Stomach (tissue), 9 donors: ENCODE results near the gene TMTC2. TPM values are rescaled to one million over a fixed set of nuclear protein-coding genes. Genes with fewer than 3 reads are reported as not detected.

Experiments used
- DNase-seq, 2 donors: peaks; one replicate each; pipeline versions ENCODE4 v3.0.0 to v3.0.0-alpha.2; 2013 to 2019
- H3K27ac ChIP-seq, 5 donors: fragments of 200-600 bp in 4 of 5; sonication (generic) in 4 of 5; one replicate each; pipeline ENCODE4 v1.5.1; 2013 to 2019; ENCODE audit warnings: mild to moderate bottlenecking in 1 of 5, moderate library complexity in 1 of 5
- H3K27me3 ChIP-seq, 3 donors: fragments of 200-600 bp; sonication (generic); one replicate each; pipeline ENCODE4 v1.5.1; 2017 to 2019; ENCODE audit warnings: mixed run types in 1 of 3
- H3K36me3 ChIP-seq, 4 donors: fragments of 200-600 bp; sonication (generic); 1 replicate in 3 of 4; 2 replicates in 1 of 4; pipeline ENCODE4 v1.5.1; 2016 to 2019
- H3K4me1 ChIP-seq, 4 donors: fragments of 200-600 bp; sonication (generic); one replicate each; pipeline ENCODE4 v1.5.1; 2016 to 2019
- H3K4me3 ChIP-seq, 4 donors: fragments of 200-600 bp; sonication (generic) in 3 of 4; one replicate each; pipeline ENCODE4 v1.5.1; 2016 to 2019; ENCODE audit warnings: mild to moderate bottlenecking in 1 of 4
- H3K9me3 ChIP-seq, 4 donors: fragments of 200-600 bp; sonication (generic); one replicate each; pipeline ENCODE4 v1.5.1; 2016 to 2019
- CTCF ChIP-seq, 7 experiments: fragments of 450-650 bp in 4 of 7; fragments of 200-600 bp in 3 of 7; sonication (generic) in 3 of 7; IDR thresholded peaks; one replicate each; pipeline ENCODE4 v1.5.1; 2016 to 2019; ENCODE audit warnings: antibody characterized with exemption in 7 of 7, control low read depth in 2 of 7, mild to moderate bottlenecking in 1 of 7
- EP300 ChIP-seq: sonication (generic); formaldehyde crosslinking; IDR thresholded peaks from one replicate; pipeline ENCODE4 v1.6.1; 2017; ENCODE audit warnings: antibody characterized with exemption
- POLR2A ChIP-seq, 4 donors: fragments of 450-650 bp; IDR thresholded peaks; one replicate each; pipeline ENCODE4 v1.6.1; 2016; ENCODE audit warnings: antibody characterized with exemption in 4 of 4, control low read depth in 2 of 4, mild to moderate bottlenecking in 1 of 4, moderate library complexity in 1 of 4
- POLR2AphosphoS5 ChIP-seq, 3 donors: sonication (generic); formaldehyde crosslinking; IDR thresholded peaks; one replicate each; pipeline ENCODE4 v1.6.1; 2016; ENCODE audit warnings: antibody characterized with exemption in 3 of 3
- WGBS, 5 donors: extraction: QIAGEN DNeasy Blood & Tissue Kit in 3 of 5; methylation state at CpG; one replicate each; pipeline versions ENCODE4 v1.1.5 to v1.1.7; 2013 to 2018; 5-methylcytosine and 5-hydroxymethylcytosine counted together
- intact Hi-C: fragments of 100-400 bp; cut with DNase I; formaldehyde crosslinking; loops from one replicate; pipeline ENCODE4 v1.15.1; 2023; ENCODE audit warnings: low total_unique reads
- polyA plus RNA-seq, 3 donors: library from polyadenylated mRNA; stranded (reverse); fragments of 200-250 nt; gene quantifications; one replicate each; pipeline ENCODE4 v1.2.3, GENCODE V29; 2013
- total RNA-seq, 5 donors: library from RNA; depleted of rRNA; stranded (reverse); fragments of >200 nt; gene quantifications; one replicate each; pipeline versions ENCODE4 v1.1.0 to v1.2.3, GENCODE V29; 2014 to 2016
- donor health status: healthy with polysubstance abuse.
- donor health status: Bipolar disorder and iron deficiency.
- donor health status: healthy.

TMTC2 gene
- total and polyA plus RNA-seq, 8 donors, result 6.1 to 60.0 (median 27.5) TPM

GRCh38 chr12:82893896-82894295, 207.2 kb downstream of the TMTC2 start:
- intact Hi-C loops, result no loop called here
- no peaks in the 10 kb centered on the region for H3K36me3 ChIP-seq
- peaks cover 4 to 31% (median 18%) of the 10 kb centered on the region in 4 donors for H3K4me1 ChIP-seq
- H3K27me3 ChIP-seq, result no peaks in the 10 kb centered on the region
- no peak overlapping the region for H3K4me3 ChIP-seq
- H3K27ac ChIP-seq, result no peak overlapping the region
- TF ChIP-seq POLR2A (IDR thresholded peaks at IDR 0.05) (no peak), POLR2AphosphoS5 (IDR thresholded peaks at IDR 0.05) (no peak), CTCF (IDR thresholded peaks at IDR 0.05) (no peak), EP300 (no peak)
- WGBS, 5 donors, result 70 to 80% (median 72%) methylated on average over 5 of the region's 5 CpGs
- H3K9me3 ChIP-seq, result no peaks in the 10 kb centered on the region
- no peak for DNase-seq

DNA sequence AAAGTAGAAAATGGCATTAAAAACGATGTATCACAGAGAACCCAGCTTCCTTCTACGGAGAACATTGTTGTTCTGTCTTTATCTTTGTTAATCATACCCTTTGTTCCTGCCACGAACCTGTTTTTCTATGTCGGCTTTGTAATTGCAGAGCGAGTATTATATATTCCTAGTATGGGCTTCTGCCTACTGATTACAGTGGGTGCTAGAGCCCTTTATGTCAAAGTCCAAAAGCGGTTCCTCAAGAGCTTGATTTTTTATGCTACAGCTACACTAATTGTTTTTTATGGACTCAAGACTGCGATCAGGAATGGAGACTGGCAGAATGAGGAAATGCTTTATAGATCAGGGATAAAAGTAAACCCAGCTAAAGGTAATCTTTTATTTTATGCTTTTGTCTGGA, 209.6 kb downstream of the TMTC2 start:
- Histone ChIP-seq H3K36me3 (no peaks in the 10 kb centered on the region), H3K9me3 (no peaks in the 10 kb centered on the region), H3K27ac (peak overlapping the region in 4 of 5 donors; percentile 27 to 64 (median 48)), H3K27me3 (no peaks in the 10 kb centered on the region), H3K4me1 (peaks cover 4 to 25% (median 18%) of the 10 kb centered on the region in 4 donors), H3K4me3 (no peak overlapping the region)
- DNase-seq, result peak in 1 of 2 donors; percentile 40
- intact Hi-C loops, result no loop called here
- 31 to 66% (median 42%) methylated on average over 7 of the region's 7 CpGs for WGBS, 5 donors
- TF ChIP-seq EP300, result no peak
- no peak for TF ChIP-seq CTCF (IDR thresholded peaks at IDR 0.05)
- TF ChIP-seq POLR2AphosphoS5 (IDR thresholded peaks at IDR 0.05), result no peak
- no peak for TF ChIP-seq POLR2A (IDR thresholded peaks at IDR 0.05)

GRCh38 chr12:82896979-82897378, 210.3 kb downstream of the TMTC2 start:
- peak; percentile 63 to 74 for DNase-seq
- Histone ChIP-seq H3K27ac (peak overlapping the region in 3 of 5 donors; percentile 38 to 64 (median 58)), H3K36me3 (no peaks in the 10 kb centered on the region), H3K4me3 (no peak overlapping the region), H3K4me1 (peaks cover 4 to 25% (median 18%) of the 10 kb centered on the region in 4 donors), H3K9me3 (no peaks in the 10 kb centered on the region), H3K27me3 (no peaks in the 10 kb centered on the region)
- intact Hi-C loops, result no loop called here
- TF ChIP-seq EP300 (no peak), POLR2AphosphoS5 (IDR thresholded peaks at IDR 0.05) (peak in 1 of 3 donors; percentile 39)
- WGBS, 5 donors, result 29 to 66% (median 45%) methylated on average over 3 of the region's 3 CpGs

GRCh38 chr12:82898441-82898840, 211.7 kb downstream of the TMTC2 start:
- Histone ChIP-seq H3K36me3 (no peaks in the 10 kb centered on the region), H3K9me3 (no peaks in the 10 kb centered on the region), H3K4me1 (peaks cover 4 to 25% (median 18%) of the 10 kb centered on the region in 4 donors), H3K27me3 (no peaks in the 10 kb centered on the region), H3K27ac (no peak overlapping the region), H3K4me3 (no peak overlapping the region)
- intact Hi-C loops, result no loop called here
- TF ChIP-seq POLR2AphosphoS5 (IDR thresholded peaks at IDR 0.05), result no peak
- no peak for TF ChIP-seq POLR2A (IDR thresholded peaks at IDR 0.05)
- WGBS, 5 donors, result 19 to 82% (median 41%) methylated on average over 2 of the region's 2 CpGs
- DNase-seq, result no peak

- intact Hi-C loops, result no loop called here
- no peaks in the 10 kb centered on the region for H3K36me3 ChIP-seq
- no peaks in the 10 kb centered on the region for H3K4me1 ChIP-seq
- no peak overlapping the region for H3K27ac ChIP-seq
- no peak overlapping the region for H3K4me3 ChIP-seq
- WGBS, 5 donors, result 86 to 92% (median 87%) methylated on average over 5 of the region's 5 CpGs
- H3K27me3 ChIP-seq, result no peaks in the 10 kb centered on the region
- TF ChIP-seq POLR2AphosphoS5 (IDR thresholded peaks at IDR 0.05), result no peak
- TF ChIP-seq EP300, result no peak
- TF ChIP-seq POLR2A (IDR thresholded peaks at IDR 0.05), result no peak
- no peak for TF ChIP-seq CTCF (IDR thresholded peaks at IDR 0.05)
- no peak for DNase-seq
- no peaks in the 10 kb centered on the region for H3K9me3 ChIP-seq
These were observed 217.6 kb downstream of the TMTC2 start for GRCh38 chr12:82904219-82904790.
